Endothelial cell of umbilical vein (primary cell): Measurements from ENCODE around the gene KCNH6. TPM values are rescaled to one million over a fixed set of nuclear protein-coding genes. Genes with fewer than 3 reads are reported as not detected.

ENCODE experiments used
- BruUV-seq: library from RNA; stranded (reverse); fragments of 400-500 nt; replicated peaks from 2 replicates; lab custom pipeline; 2021; lab: Mats Ljungman, UMichigan
- CTCF ChIA-PET: fragments of 300-600, 350-600 bp; sonication (Branson Sonifier 250); formaldehyde crosslinking; loops from one replicate; lab custom pipeline; 2021; ENCODE audit warnings: antibody characterized with exemption, inconsistent platforms; lab: Charles Lee
- POLR2A ChIA-PET: fragments of 300-600, 350-600 bp; sonication (Branson Sonifier 250); formaldehyde crosslinking; loops from one replicate; lab custom pipeline; 2021; ENCODE audit warnings: antibody characterized with exemption, inconsistent platforms; lab: Charles Lee
- DNase-seq: peaks from one replicate; pipeline ENCODE4 v3.0.0-alpha.2; 2011; ENCODE audit warnings: low read depth, low spot score
- FAIRE-seq: peaks from 2 replicates; lab custom pipeline; 2011; peaks lifted over from hg19 to GRCh38; lab: Jason Lieb, UNC
- H2AFZ ChIP-seq: 2 replicates; pipeline ENCODE4 v1.6.0; 2012; ENCODE audit warnings: low read depth, low read length, control low read depth, inconsistent platforms
- H3K27ac ChIP-seq: 2 replicates; pipeline ENCODE4 v1.5.1; 2011; ENCODE audit warnings: low read depth, mild to moderate bottlenecking, control low read depth, low read length, moderate library complexity; ENCODE audit not compliant: insufficient read depth
- H3K27me3 ChIP-seq, 2 experiments: 2 replicates each; pipeline versions ENCODE4 v1.6.0 to v1.6.1; 2011; ENCODE audit warnings: low read length in 2 of 2, mixed read lengths in 1 of 2; ENCODE audit not compliant: control insufficient read depth in 2 of 2, insufficient read depth in 2 of 2
- H3K36me3 ChIP-seq, 2 experiments: 2 replicates in 1 of 2; 3 replicates in 1 of 2; pipeline ENCODE4 v1.5.1; 2011; ENCODE audit warnings: low read length in 2 of 2, mild to moderate bottlenecking in 1 of 2, moderate library complexity in 1 of 2; ENCODE audit not compliant: control insufficient read depth in 2 of 2, insufficient read depth in 2 of 2; ENCODE audit errors: extremely low read depth in 1 of 2
- H3K4me1 ChIP-seq: 3 replicates; pipeline ENCODE4 v1.5.1; 2011; ENCODE audit warnings: mild to moderate bottlenecking, low read length; ENCODE audit not compliant: control insufficient read depth, insufficient read depth; ENCODE audit errors: extremely low read depth
- H3K4me2 ChIP-seq: 2 replicates; pipeline ENCODE4 v1.6.1; 2011; ENCODE audit warnings: low read length, control low read depth, mixed read lengths; ENCODE audit not compliant: insufficient read depth
- H3K4me3 ChIP-seq, 3 experiments: fragments of 200-600 bp in 1 of 3; sonication (generic), shearing (Covaris generic) in 1 of 3; replicated peaks in 1 of 3; 2 replicates each; pipeline ENCODE4 v1.5.1; 2011 to 2016; ENCODE audit warnings: control low read depth in 3 of 3, low read length in 3 of 3, mild to moderate bottlenecking in 2 of 3, inconsistent platforms in 1 of 3, low read depth in 1 of 3, moderate library complexity in 1 of 3; ENCODE audit not compliant: insufficient read depth in 1 of 3
- H3K79me2 ChIP-seq: 2 replicates; pipeline ENCODE4 v1.6.0; 2012; ENCODE audit warnings: low read length, inconsistent platforms; ENCODE audit not compliant: control insufficient read depth, insufficient read depth
- H3K9ac ChIP-seq: replicated peaks from 2 replicates; pipeline ENCODE3; 2011; ENCODE audit warnings: low read length, control low read depth; ENCODE audit not compliant: insufficient read depth; ENCODE audit errors: extremely low read depth
- H3K9me1 ChIP-seq: replicated peaks from 3 replicates; pipeline ENCODE4 v1.6.0; 2011; ENCODE audit warnings: mild to moderate bottlenecking, low read length; ENCODE audit not compliant: control insufficient read depth, insufficient read depth; ENCODE audit errors: extremely low read depth
- H3K9me3 ChIP-seq: replicated peaks from 2 replicates; pipeline ENCODE4 v1.5.1; 2012; ENCODE audit warnings: low read length, inconsistent platforms; ENCODE audit not compliant: control insufficient read depth, insufficient read depth
- H4K20me1 ChIP-seq: replicated peaks from 2 replicates; pipeline ENCODE3; 2011; ENCODE audit warnings: mild to moderate bottlenecking, low read length; ENCODE audit not compliant: control insufficient read depth, insufficient read depth; ENCODE audit errors: extremely low read depth
- CTCF ChIP-seq, 2 donors: IDR thresholded peaks; 1 replicate in 1 of 2; 2 replicates in 1 of 2; pipeline ENCODE4 v1.5.1; 2011; ENCODE audit warnings: low read length in 2 of 2, mild to moderate bottlenecking in 2 of 2, moderate library complexity in 2 of 2, control low read depth in 1 of 2, inconsistent platforms in 1 of 2, low read depth in 1 of 2; ENCODE audit not compliant: insufficient read depth in 1 of 2; ENCODE audit errors: extremely low read depth in 1 of 2
- EZH2 ChIP-seq: IDR thresholded peaks from 2 replicates; pipeline ENCODE4 v1.6.1; 2012; ENCODE audit warnings: borderline replicate concordance, low read depth, mild to moderate bottlenecking, moderate library complexity, low read length, inconsistent platforms; ENCODE audit not compliant: severe bottlenecking
- FOS ChIP-seq: IDR thresholded peaks from 2 replicates; pipeline ENCODE4 v1.6.1; 2011; ENCODE audit warnings: mild to moderate bottlenecking, low read length, moderate library complexity, borderline replicate concordance; ENCODE audit not compliant: insufficient read depth
- GATA2 ChIP-seq: IDR thresholded peaks from 2 replicates; pipeline ENCODE4 v1.7.0; 2011; ENCODE audit warnings: low read depth, mild to moderate bottlenecking, moderate library complexity, mixed read lengths, low read length; ENCODE audit not compliant: insufficient read length, insufficient read depth
- JUN ChIP-seq: IDR thresholded peaks from 2 replicates; pipeline ENCODE4 v1.6.1; 2011; ENCODE audit warnings: borderline replicate concordance, low read depth; ENCODE audit not compliant: insufficient read length, insufficient read depth
- MYC ChIP-seq: IDR thresholded peaks from one replicate; pipeline ENCODE4 v1.6.1; 2011; ENCODE audit warnings: mild to moderate bottlenecking, low read depth, low read length
- POLR2A ChIP-seq: IDR thresholded peaks from 2 replicates; pipeline ENCODE4 v1.6.1; 2012; ENCODE audit warnings: low read depth, mild to moderate bottlenecking, control low read depth, low read length
- POLR2AphosphoS5 ChIP-seq: IDR thresholded peaks from 2 replicates; pipeline ENCODE4 v1.6.1; 2012; ENCODE audit warnings: low read depth, mild to moderate bottlenecking, control low read depth, low read length, moderate library complexity; ENCODE audit not compliant: insufficient read depth
- dilution Hi-C: fragments of 300-500 bp; cut with MboI; formaldehyde crosslinking; loops from one replicate; pipeline ENCODE4 v1.15.0; 2019; ENCODE audit warnings: low sequenced_read_pairs; ENCODE audit not compliant: extremely low pct_ligation_motif_present
- intact Hi-C: fragments of 100-400 bp; cut with micrococcal nuclease; formaldehyde crosslinking; loops from one replicate; pipeline ENCODE4 v1.10.0; 2022
- polyA plus RNA-seq, 4 experiments: library from polyadenylated mRNA; depleted of rRNA in 3 of 4; stranded (reverse) in 3 of 4; unstranded in 1 of 4; fragments of >200 nt; gene quantifications; 2 replicates each; pipeline versions ENCODE4 v1.2.1 to v1.2.3, GENCODE V29; 2011 to 2012; ENCODE audit warnings: missing spikeins in 1 of 4
- total RNA-seq: library from RNA; stranded (reverse); gene quantifications from 2 replicates; pipeline ENCODE4 v1.2.3, GENCODE V29; 2021
- TF ChIP-seq, protein P1 (sequence below): IDR thresholded peaks from 2 replicates; pipeline ENCODE4 v1.6.1; 2011; ENCODE audit not compliant: insufficient read depth, insufficient read length

Gene KCNH6
- total and polyA plus RNA-seq, 2 donors (not counting 3 experiments of a cell fraction or from before 2014, with no cell fraction given), result 0.07 TPM; not detected in 1

DNA sequence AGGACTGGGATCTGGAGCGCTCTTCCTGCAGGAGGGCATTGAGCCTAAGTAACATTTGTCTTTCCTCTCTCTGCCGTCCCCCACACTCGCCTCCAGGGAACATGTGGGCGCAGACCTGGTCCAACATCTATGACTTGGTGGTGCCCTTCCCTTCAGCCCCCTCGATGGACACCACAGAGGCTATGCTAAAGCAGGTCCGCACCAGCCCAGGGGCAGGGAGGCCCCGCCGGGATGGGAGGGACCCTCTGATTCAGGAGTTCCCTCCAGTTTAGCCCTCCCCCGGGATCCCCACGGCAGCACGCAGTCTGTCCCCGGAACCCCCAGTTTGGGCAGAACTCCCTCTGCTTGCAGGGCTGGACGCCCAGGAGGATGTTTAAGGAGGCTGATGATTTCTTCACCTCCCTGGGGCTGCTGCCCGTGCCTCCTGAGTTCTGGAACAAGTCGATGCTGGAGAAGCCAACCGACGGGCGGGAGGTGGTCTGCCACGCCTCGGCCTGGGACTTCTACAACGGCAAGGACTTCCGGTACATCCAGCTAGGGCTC, 32.2 kb upstream of the KCNH6 start:
- Histone ChIP-seq H3K4me3 (no peak overlapping the region), H2AFZ (no peak overlapping the region), H3K36me3 (peaks cover 0 to 44% of the 10 kb centered on the region in 2 experiments), H3K4me1 (no peaks in the 10 kb centered on the region), H4K20me1 (no peaks in the 10 kb centered on the region), H3K9ac (no peak overlapping the region), H3K79me2 (no peaks in the 10 kb centered on the region), H3K27ac (no peak overlapping the region), H3K27me3 (no peaks in the 10 kb centered on the region), H3K9me1 (no peaks in the 10 kb centered on the region), H3K4me2 (no peak overlapping the region), H3K9me3 (no peaks in the 10 kb centered on the region)
- POLR2A ChIA-PET, result no interaction called here
- FAIRE-seq (no peak), DNase-seq (no peak)
- intact Hi-C loops, result no loop called here
- CTCF ChIA-PET, result interaction anchor here (0.8 to 2.4 kb wide), 4 partner anchors 11 to 65 kb away, joined by 3 to 9 read pairs (median 8); no protein-coding TSS in a partner anchor
- no TSS peak for BruUV-seq
- TF ChIP-seq GATA2, result no peak
- no peak for TF ChIP-seq MYC
- no peak for TF ChIP-seq FOS
- TF ChIP-seq EZH2, result no peak
- TF ChIP-seq JUN, result no peak
- TF ChIP-seq, protein P1, sequence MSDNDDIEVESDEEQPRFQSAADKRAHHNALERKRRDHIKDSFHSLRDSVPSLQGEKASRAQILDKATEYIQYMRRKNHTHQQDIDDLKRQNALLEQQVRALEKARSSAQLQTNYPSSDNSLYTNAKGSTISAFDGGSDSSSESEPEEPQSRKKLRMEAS, result no peak
- no peak for TF ChIP-seq POLR2A
- TF ChIP-seq CTCF (IDR thresholded peaks at IDR 0.05; ENCODE audit: extremely low read depth in 1 of 2, insufficient read depth in 1 of 2, low read depth in 1 of 2, low read length in 2 of 2), result no peak
- TF ChIP-seq POLR2AphosphoS5, result no peak
- dilution Hi-C loops, result no loop called here
